Adrenal gland (tissue), 5 donors: ENCODE results near the gene RCCD1.

ENCODE experiments used
- CTCF ChIP-seq, 6 experiments: fragments of 450-650 bp in 4 of 6; fragments of 200-600 bp in 2 of 6; sonication (generic) in 1 of 6; IDR thresholded peaks; 1 replicate in 5 of 6; 2 replicates in 1 of 6; pipeline versions ENCODE4 v1.5.1 to v1.8.0; 2016 to 2021; ENCODE audit warnings: antibody characterized with exemption in 6 of 6, mild to moderate bottlenecking in 2 of 6, moderate library complexity in 1 of 6
- POLR2A ChIP-seq, 2 donors: fragments of 450-650 bp; IDR thresholded peaks; one replicate each; pipeline ENCODE4 v1.6.1; 2017; ENCODE audit warnings: antibody characterized with exemption in 2 of 2, mild to moderate bottlenecking in 2 of 2, moderate library complexity in 1 of 2
- donor health status: DM: no; HTN: no; CAD: no.

GRCh38 chr15:90974216-90974615 lies 19.5 kb downstream of the RCCD1 start:
- TF ChIP-seq CTCF (IDR thresholded peaks at IDR 0.05) (no peak), POLR2A (IDR thresholded peaks at IDR 0.05) (no peak)
